Measurements from ENCODE around the gene LRRC4C.
A peak's percentile ranks its signal among the peaks of the same experiment; 100 is the strongest.

LRRC4C gene

DNA sequence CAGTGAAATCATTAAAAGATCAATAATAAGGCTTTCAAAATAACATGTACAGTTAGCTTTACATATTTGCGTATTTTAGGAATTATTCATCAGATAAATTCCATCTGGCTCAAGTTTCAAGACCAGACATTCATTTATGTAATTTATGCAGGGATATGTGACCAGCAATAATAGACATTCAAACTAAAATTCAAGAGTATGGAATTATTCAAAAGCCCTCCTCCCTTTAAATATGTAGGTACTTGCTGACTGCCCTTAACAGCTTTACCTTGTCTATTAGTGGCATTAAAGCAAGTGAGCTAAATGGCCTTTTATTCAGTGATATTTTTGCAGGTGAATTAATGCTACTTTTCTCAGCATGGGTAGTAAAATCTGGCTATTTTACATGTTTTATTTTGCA, 126.1 kb downstream of the LRRC4C start:
- DNase-seq: no peak

GRCh38 chr11:41328324-41328723, 131.1 kb downstream of the LRRC4C start:
- DNase-seq: no peak

GRCh38 chr11:41323446-41323845, 136.0 kb downstream of the LRRC4C start:
- DNase-seq: no peak

GRCh38 chr11:41320653-41321052, 138.8 kb downstream of the LRRC4C start:
- no peak for DNase-seq

- DNase-seq: no peak
These were observed 139.2 kb downstream of the LRRC4C start for GRCh38 chr11:41320238-41320637.

GRCh38 chr11:41319434-41319833, 140.0 kb downstream of the LRRC4C start:
- DNase-seq: no peak

DNA sequence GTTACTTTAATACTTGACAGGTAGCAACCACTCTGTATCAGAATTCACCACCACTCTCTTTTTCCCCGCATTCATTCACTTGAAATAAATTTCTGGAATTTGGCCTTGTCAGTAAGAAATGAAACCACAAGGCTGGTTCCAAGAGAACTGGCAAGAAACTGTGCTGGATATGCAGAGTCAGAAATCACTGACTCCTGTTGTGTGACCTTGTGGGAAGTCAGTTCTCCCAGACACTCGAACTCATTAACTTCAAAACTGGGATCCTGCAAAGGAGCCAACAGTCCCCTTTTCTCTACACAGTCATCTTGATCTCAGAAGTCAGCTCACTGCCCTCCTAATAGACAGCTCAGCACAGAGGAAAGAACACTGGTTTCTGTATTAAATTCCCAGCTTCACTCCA, 142.7 kb downstream of the LRRC4C start:
- DNase-seq: no peak

DNA sequence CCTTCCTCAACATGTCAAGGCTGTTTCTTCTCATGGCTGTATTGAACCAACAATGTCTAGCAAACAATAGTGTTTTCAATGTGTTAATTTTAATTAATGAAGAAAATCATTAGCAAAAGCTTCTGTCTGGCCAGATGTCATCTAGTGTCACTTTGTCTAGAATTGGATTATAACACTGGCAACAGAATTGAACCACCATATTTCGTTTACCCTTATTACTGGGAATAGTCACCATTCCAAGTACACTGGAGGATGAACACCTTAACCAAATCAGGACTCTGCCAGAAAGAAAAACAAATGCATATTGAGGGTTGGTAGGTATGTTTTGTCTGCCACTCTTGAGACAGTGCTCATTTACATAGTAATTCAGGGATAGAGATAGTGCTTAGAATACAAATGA, 146.2 kb downstream of the LRRC4C start:
- DNase-seq: no peak

GRCh38 chr11:41309716-41310115, 149.7 kb downstream of the LRRC4C start:
- no peak for DNase-seq

GRCh38 chr11:41309111-41309522, 150.3 kb downstream of the LRRC4C start:
- peak in 2 of 56 donors; percentile 10 to 21 for DNase-seq

GRCh38 chr11:41308286-41308685, 151.2 kb downstream of the LRRC4C start:
- no peak for DNase-seq

- DNase-seq: peak in 4 of 56 donors; percentile 5 to 8 (median 7)
These were observed 152.0 kb downstream of the LRRC4C start for GRCh38 chr11:41307296-41308080.

DNA sequence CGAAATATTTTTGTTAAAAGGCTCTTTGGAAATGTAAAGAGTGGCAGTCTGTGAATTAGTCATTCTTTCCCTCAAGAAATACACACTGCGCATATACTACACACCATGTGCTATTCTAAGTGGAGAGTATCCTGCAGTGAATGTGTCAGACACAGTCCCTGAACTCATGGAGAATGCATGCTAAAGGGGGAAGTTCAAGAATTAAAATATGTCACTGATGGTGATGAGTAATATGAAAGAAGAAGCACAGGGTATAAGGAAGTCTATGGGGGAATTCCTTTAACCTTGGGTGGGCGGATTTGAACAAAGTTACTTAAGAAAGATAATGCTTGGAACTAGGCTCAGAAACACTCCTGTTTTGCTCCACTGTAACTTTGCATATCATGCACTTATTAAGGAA, 153.0 kb downstream of the LRRC4C start:
- DNase-seq: no peak

- DNase-seq: no peak
These were observed 158.4 kb downstream of the LRRC4C start for GRCh38 chr11:41301023-41301422.

GRCh38 chr11:41289408-41289807, 170.0 kb downstream of the LRRC4C start:
- no peak for DNase-seq

DNA sequence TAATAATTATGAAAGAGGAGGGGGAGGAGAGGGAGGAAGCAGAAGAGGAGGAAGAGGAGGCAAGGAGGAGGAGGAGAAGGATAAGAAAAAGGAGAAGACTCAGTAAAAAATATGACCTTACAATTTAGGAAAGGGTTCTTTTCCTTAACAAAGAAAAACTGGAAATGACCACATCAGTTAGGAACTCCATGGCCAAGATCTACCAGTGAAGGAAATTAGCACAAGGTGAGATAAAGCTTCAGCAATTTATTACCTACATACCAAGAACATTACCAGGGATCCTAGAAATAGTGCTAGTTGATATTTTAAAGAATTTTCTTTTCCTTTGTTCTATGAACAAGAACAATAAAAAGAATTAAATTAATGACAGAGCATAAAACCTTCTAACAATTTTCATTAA, 172.7 kb downstream of the LRRC4C start:
- no peak for DNase-seq

- no peak for DNase-seq
These were observed 175.1 kb downstream of the LRRC4C start for GRCh38 chr11:41284354-41284753.

DNA sequence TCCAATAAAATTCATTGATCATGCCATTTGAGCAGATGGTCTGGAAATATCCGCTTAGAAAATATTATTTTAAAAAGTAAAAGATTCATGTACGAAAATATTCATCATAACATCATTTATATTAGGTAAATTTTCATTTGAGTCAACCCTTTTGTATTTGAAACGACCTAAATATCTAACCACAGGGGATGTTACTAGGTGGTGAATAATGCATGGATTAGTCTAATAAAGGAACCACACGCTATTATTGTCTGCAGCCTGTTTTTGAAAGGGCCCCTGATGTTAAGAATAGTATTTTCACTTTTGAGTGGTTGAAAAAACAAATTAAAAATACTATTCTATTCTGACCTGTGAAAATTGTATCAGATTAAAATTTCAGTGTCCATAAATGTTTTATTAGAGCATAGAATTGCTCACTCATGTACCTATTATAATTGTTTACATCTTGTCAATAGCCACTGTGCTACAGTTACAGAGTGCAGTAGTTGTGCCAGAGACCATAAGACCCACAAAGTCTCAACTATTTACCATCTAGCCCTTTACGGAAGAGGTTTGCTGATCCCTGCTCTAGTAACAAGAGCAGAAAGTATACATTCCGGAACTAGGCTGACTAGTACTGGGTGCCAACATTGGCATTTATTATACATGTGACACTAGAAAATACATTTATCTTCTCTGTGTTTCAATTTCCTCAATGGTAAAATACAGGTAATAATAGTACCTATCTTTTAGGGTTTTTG, 176.1 kb downstream of the LRRC4C start:
- no peak for DNase-seq

DNA sequence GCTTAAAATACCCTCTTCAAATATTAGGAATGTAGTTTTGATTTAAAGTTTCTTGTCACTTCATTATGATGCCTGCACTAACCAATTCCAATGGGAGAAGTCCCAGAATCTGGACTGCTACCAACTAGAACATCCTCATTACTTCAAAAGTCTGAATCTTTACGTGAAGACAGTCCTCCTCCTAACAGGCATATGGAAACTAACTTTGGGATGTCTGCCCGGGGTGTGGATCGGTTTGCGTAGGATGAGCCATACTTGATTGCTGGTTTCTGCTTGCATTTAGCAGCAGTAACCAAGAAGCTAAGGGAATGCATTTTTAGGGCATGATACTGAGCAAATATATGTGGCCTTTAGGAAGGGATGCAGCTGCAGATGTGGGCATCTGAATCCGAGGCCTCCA, 177.1 kb downstream of the LRRC4C start:
- DNase-seq: peak in 6 of 56 donors; percentile 6 to 36 (median 12)

DNA sequence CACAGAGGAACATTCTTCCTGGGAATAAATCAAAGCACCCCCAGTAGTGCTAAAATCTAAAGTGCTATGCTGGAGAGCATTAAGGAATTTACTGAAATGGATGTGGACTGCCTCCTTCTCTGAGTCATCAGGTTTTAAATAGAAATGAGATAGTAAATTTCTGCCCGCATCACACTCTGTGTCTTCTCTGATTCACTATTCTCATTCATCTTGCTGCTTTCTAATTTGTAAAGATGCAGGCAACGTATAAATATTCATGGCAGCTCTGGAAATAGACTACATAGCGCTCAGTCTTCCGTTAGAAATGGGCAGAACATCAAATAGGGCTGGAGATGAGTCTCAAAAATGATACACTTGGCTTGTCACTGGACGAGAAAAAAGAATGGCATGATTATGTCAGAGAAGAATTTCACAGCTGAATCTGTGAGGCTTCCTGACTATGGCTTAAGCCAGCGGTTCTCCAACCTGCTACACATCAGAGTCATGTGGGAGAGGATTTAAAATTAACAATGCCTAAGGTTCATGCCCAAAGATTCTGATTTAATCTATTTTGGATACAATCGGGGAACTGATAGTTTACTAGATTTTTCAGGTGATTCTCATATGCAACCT, 178.2 kb downstream of the LRRC4C start:
- DNase-seq: peak in 5 of 56 donors; percentile 3 to 10 (median 6)

- DNase-seq: no peak
These were observed 184.6 kb downstream of the LRRC4C start for GRCh38 chr11:41274831-41275230.

DNA sequence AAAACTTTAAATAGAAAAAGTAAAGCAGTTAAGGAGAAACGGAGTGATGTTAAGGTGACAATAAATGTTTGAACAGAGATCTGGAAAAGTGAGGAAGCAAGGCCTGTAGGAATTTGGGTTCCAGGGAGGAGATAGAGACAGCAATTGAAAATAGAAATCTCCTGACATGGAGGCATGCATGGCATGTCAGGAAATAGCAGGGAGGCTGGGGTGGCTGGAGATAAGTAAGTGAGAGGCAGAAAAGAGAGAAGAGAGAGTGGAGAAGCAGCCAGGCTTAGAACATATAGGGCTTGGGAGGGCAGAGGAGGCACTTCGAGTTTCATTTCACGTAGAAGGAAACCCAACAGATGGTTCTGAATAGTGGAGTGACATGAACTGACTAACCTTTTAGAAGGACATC, 185.5 kb downstream of the LRRC4C start:
- DNase-seq: no peak
